ENCODE data around the gene C12orf76.

DNA sequence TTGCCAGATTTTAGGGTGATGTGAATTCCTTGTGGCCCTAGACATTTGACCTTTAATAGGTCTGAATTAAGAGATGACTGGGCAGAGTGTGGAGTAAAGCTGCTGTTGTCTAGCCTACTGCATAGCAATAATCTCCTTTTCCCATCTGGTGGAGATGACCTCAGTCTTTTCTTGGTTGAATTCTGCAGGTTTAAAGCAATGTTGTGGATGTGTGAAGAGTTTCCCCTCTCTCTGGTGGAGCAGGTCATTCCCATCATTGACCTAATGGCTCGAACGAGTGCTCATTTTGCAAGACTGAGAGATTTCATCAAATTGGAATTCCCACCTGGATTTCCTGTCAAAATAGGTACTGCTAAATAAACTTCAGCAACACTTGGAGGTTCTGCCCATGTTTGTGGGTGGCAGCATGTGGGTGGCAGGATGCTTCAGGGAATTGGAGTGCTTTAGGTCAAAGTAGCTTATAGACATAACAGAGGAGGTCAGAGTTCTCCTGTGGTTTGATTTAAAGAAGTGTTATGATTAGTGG, 19.0 kb downstream of the C12orf76 start:
- TF ChIP-seq, protein P1, sequence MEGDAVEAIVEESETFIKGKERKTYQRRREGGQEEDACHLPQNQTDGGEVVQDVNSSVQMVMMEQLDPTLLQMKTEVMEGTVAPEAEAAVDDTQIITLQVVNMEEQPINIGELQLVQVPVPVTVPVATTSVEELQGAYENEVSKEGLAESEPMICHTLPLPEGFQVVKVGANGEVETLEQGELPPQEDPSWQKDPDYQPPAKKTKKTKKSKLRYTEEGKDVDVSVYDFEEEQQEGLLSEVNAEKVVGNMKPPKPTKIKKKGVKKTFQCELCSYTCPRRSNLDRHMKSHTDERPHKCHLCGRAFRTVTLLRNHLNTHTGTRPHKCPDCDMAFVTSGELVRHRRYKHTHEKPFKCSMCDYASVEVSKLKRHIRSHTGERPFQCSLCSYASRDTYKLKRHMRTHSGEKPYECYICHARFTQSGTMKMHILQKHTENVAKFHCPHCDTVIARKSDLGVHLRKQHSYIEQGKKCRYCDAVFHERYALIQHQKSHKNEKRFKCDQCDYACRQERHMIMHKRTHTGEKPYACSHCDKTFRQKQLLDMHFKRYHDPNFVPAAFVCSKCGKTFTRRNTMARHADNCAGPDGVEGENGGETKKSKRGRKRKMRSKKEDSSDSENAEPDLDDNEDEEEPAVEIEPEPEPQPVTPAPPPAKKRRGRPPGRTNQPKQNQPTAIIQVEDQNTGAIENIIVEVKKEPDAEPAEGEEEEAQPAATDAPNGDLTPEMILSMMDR (IDR thresholded peaks at IDR 0.05) = no peak
- TF ChIP-seq POLR2A (IDR thresholded peaks at IDR 0.05) = no peak
- no peak for TF ChIP-seq POLR2AphosphoS5 (IDR thresholded peaks at IDR 0.05)

Data from breast epithelium (tissue), 3 donors.